Measurements from ENCODE around the gene PCSK9. TPM values are rescaled to one million over a fixed set of nuclear protein-coding genes. Genes with fewer than 3 reads are reported as not detected.

PCSK9 gene
- total and polyA plus RNA-seq, 9 of the 15 experiments (the other 6 are each of a cell fraction or from before 2014, with no cell fraction given): 3.2 to 58.6 (median 24.7) TPM

DNA sequence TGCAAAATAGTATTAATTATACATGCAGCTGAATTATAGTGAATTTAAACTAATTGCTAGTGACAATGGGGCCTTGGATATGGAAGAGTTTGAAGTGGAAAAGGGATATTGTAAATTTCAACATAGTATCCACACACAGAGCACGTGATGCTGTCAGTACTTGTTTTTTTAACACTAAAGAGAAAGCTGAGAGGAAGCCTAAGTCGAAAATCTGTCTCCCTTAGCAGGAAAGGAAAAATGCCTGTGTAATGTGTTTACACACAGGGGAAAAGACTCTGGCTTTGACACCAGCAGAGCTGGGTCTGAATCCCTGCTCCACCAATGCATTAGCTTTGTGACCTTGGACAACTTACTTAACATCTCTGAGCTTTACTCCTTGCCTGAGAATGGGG is 42.6 kb downstream of the PCSK9 start:
- no TSS peak for BruUV-seq (replicated peaks)
- Histone ChIP-seq H4K20me1 (replicated peaks; ENCODE audit: control insufficient read depth, insufficient read depth, low read length) (no peaks in the 10 kb centered on the region), H3K9me1 (ENCODE audit: control insufficient read depth, insufficient read depth, low read length) (no peaks in the 10 kb centered on the region), H3K27ac (ENCODE audit: extremely low read depth, low read depth, low read length) (no peak overlapping the region), H3K27me3 (ENCODE audit: control insufficient read depth in 2 of 2, insufficient read depth in 2 of 2, low read length in 2 of 2) (no peaks in the 10 kb centered on the region), H3K79me2 (ENCODE audit: control insufficient read depth, insufficient read depth, low read length) (no peaks in the 10 kb centered on the region), H3K9me3 (replicated peaks; ENCODE audit: control insufficient read depth, insufficient read depth, low read depth, low read length) (no peaks in the 10 kb centered on the region), H3K9ac (ENCODE audit: insufficient read depth in 1 of 2, low read depth in 2 of 2, low read length in 2 of 2) (no peak overlapping the region), H3K4me2 (ENCODE audit: insufficient read depth, low read length) (no peak overlapping the region), H3K4me3 (no peak overlapping the region), H3K36me3 (ENCODE audit: control insufficient read depth, insufficient read depth, low read length) (peaks cover 96% of the 10 kb centered on the region), H2AFZ (ENCODE audit: low read depth, low read length) (no peak overlapping the region), H3K4me1 (replicated peaks in 1 of 2; ENCODE audit: control insufficient read depth in 2 of 2, insufficient read depth in 2 of 2, low read length in 2 of 2) (no peaks in the 10 kb centered on the region)
- no peak for DNase-seq (ENCODE audit: extremely low read depth in 1 of 4, low spot score in 3 of 4)
- intact Hi-C loops (cut with micrococcal nuclease) (no loop called here), in situ Hi-C loops (cut with MboI) (no loop called here)
- no peak for ATAC-seq
- no peak for FAIRE-seq
- no peak for TF ChIP-seq SMC3 (conservative IDR thresholded peaks at IDR 0.05; ENCODE audit: insufficient read depth, low read depth, low read length)
- TF ChIP-seq, protein P1, sequence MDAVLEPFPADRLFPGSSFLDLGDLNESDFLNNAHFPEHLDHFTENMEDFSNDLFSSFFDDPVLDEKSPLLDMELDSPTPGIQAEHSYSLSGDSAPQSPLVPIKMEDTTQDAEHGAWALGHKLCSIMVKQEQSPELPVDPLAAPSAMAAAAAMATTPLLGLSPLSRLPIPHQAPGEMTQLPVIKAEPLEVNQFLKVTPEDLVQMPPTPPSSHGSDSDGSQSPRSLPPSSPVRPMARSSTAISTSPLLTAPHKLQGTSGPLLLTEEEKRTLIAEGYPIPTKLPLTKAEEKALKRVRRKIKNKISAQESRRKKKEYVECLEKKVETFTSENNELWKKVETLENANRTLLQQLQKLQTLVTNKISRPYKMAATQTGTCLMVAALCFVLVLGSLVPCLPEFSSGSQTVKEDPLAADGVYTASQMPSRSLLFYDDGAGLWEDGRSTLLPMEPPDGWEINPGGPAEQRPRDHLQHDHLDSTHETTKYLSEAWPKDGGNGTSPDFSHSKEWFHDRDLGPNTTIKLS (IDR thresholded peaks at IDR 0.05; ENCODE audit: borderline replicate concordance, low read depth): no peak
- no peak for TF ChIP-seq TOE1 (IDR thresholded peaks at IDR 0.05; ENCODE audit: borderline replicate concordance)
- no peak for TF ChIP-seq TOE1 (CRISPR knock-in tag; IDR thresholded peaks at IDR 0.05; ENCODE audit: borderline replicate concordance, low read depth)
- peak; percentile 16 for TF ChIP-seq ZFP36 (IDR thresholded peaks at IDR 0.05; ENCODE audit: low read depth, low read length, partially characterized antibody)
- ChIA-PET POLR2A (no interaction called here), CTCF (ENCODE audit: low intra/inter-chr PET ratio) (no interaction called here)
- WGBS (ENCODE audit: insufficient coverage, low coverage, missing lambda C conversion rate): 61% methylated on average over 2 of the region's 2 CpGs
